GM21367 (cell line): ENCODE data around the gene TPM2.

ENCODE experiments used
- ATAC-seq: cut with Tn5 transposase; IDR thresholded peaks from one replicate; pipeline ENCODE4 v1.9.1; 2021; ENCODE audit not compliant: unreplicated experiment

Gene TPM2

GRCh38 chr9:35635730-35636129 lies 54.0 kb downstream of the TPM2 start:
- no peak for ATAC-seq
